Natural killer cell (primary cell): ENCODE results near the gene AVPR2. TPM values are rescaled to one million over a fixed set of nuclear protein-coding genes. Genes with fewer than 3 reads are reported as not detected.

Experiments
- ATAC-seq, 3 donors: fragments of 150-1000 bp in 2 of 3; fragments of 200-7000 bp in 1 of 3; cut with Tn5 transposase; 1 replicate in 1 of 3; 2 replicates in 2 of 3; pipeline ENCODE4 v1.10.0; 2021; ENCODE audit warnings: mild to moderate bottlenecking in 2 of 3, moderate library complexity in 2 of 3
- DNase-seq, 2 donors: peaks; one replicate each; pipeline versions ENCODE4 v3.0.0 to v3.0.0-alpha.2; 2013 to 2021; ENCODE audit warnings: mixed read lengths in 1 of 2
- H3K27ac ChIP-seq: one replicate; pipeline ENCODE4 v1.5.1; 2013; ENCODE audit warnings: mild to moderate bottlenecking, low read length
- H3K27me3 ChIP-seq: one replicate; pipeline ENCODE4 v1.6.1; 2013; ENCODE audit warnings: low read length; ENCODE audit not compliant: control insufficient read depth, insufficient read depth
- H3K36me3 ChIP-seq: one replicate; pipeline ENCODE4 v1.6.1; 2013; ENCODE audit warnings: low read length; ENCODE audit not compliant: control insufficient read depth, insufficient read depth
- H3K4me1 ChIP-seq: one replicate; pipeline ENCODE4 v1.6.1; 2013; ENCODE audit warnings: low read length; ENCODE audit not compliant: control insufficient read depth, insufficient read depth
- H3K4me3 ChIP-seq: one replicate; pipeline ENCODE4 v1.5.1; 2013; ENCODE audit warnings: low read length
- H3K9me3 ChIP-seq: one replicate; pipeline ENCODE4 v1.6.1; 2013; ENCODE audit warnings: low read length; ENCODE audit not compliant: control insufficient read depth, insufficient read depth
- H3K27ac Mint-ChIP-seq, 2 donors: one replicate each; pipeline ENCODE4 v1.8.0; 2022; ENCODE audit warnings: mild to moderate bottlenecking in 2 of 2, mixed read lengths in 2 of 2, moderate library complexity in 1 of 2
- H3K27me3 Mint-ChIP-seq, 2 donors: one replicate each; pipeline ENCODE4 v1.8.0; 2022; ENCODE audit warnings: low read depth in 2 of 2, mixed read lengths in 2 of 2
- H3K36me3 Mint-ChIP-seq: one replicate; pipeline ENCODE4 v1.8.0; 2022; ENCODE audit warnings: mixed read lengths
- H3K4me1 Mint-ChIP-seq, 2 donors: one replicate each; pipeline ENCODE4 v1.8.0; 2022; ENCODE audit warnings: mixed read lengths in 2 of 2
- H3K4me3 Mint-ChIP-seq: one replicate; pipeline ENCODE4 v1.8.0; 2022; ENCODE audit warnings: mild to moderate bottlenecking, moderate library complexity, mixed read lengths
- H3K9me3 Mint-ChIP-seq, 2 donors: one replicate each; pipeline ENCODE4 v1.8.0; 2022; ENCODE audit warnings: mixed read lengths in 2 of 2
- WGBS: methylation state at CpG from one replicate; pipeline ENCODE4 v1.1.7; 2013; ENCODE audit warnings: missing lambda C conversion rate; ENCODE audit not compliant: insufficient coverage; 5-methylcytosine and 5-hydroxymethylcytosine counted together
- intact Hi-C: fragments of 100-400 bp; cut with micrococcal nuclease; formaldehyde crosslinking; loops from one replicate; pipeline ENCODE4 v1.14.2; 2022
- total RNA-seq, 4 donors: library from RNA; stranded (reverse); fragments of 120-200 nt in 1 of 4; gene quantifications; one replicate each; pipeline versions ENCODE4 v1.2.3 to v1.2.4, GENCODE V29; 2013 to 2022
- TF ChIP-seq, protein P1 (sequence below): fragments of 200-600 bp; IDR thresholded peaks from one replicate; pipeline ENCODE4 v1.8.0; 2022; ENCODE audit warnings: antibody characterized with exemption

The AVPR2 gene
- total RNA-seq, 3 donors from 2014 or later (not counting 1 experiment from before 2014, with no cell fraction given) = not detected

DNA sequence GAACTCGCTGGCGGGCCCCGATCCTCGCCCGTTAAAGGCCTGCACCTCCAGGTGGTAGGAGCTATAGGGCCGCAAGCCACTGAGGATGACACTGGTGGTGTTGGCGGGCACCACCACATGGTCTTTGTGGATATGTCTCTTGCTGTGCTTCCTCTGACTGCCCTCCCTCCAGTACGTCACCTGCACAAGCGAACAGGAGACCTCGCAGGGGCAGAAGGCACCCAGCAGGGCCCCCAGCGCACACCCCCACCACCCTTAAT, 39.2 kb upstream of the AVPR2 start:
- peaks cover 3 to 6% of the 10 kb centered on the region in 2 donors for H3K27me3 Mint-ChIP-seq
- no peaks in the 10 kb centered on the region for H3K4me1 Mint-ChIP-seq
- H3K27ac Mint-ChIP-seq = no peak overlapping the region
- Histone ChIP-seq H3K4me1 (no peaks in the 10 kb centered on the region), H3K9me3 (no peaks in the 10 kb centered on the region), H3K27ac (no peak overlapping the region), H3K4me3 (no peak overlapping the region), H3K27me3 (no peaks in the 10 kb centered on the region), H3K36me3 (no peaks in the 10 kb centered on the region)
- ATAC-seq (no peak), DNase-seq (no peak)
- TF ChIP-seq, protein P1, sequence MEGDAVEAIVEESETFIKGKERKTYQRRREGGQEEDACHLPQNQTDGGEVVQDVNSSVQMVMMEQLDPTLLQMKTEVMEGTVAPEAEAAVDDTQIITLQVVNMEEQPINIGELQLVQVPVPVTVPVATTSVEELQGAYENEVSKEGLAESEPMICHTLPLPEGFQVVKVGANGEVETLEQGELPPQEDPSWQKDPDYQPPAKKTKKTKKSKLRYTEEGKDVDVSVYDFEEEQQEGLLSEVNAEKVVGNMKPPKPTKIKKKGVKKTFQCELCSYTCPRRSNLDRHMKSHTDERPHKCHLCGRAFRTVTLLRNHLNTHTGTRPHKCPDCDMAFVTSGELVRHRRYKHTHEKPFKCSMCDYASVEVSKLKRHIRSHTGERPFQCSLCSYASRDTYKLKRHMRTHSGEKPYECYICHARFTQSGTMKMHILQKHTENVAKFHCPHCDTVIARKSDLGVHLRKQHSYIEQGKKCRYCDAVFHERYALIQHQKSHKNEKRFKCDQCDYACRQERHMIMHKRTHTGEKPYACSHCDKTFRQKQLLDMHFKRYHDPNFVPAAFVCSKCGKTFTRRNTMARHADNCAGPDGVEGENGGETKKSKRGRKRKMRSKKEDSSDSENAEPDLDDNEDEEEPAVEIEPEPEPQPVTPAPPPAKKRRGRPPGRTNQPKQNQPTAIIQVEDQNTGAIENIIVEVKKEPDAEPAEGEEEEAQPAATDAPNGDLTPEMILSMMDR = no peak
- WGBS = 95% methylated on average over 11 of the region's 11 CpGs
- no peak overlapping the region for H3K4me3 Mint-ChIP-seq
- intact Hi-C loops = no loop called here
- no peaks in the 10 kb centered on the region for H3K36me3 Mint-ChIP-seq
- H3K9me3 Mint-ChIP-seq = no peaks in the 10 kb centered on the region

DNA sequence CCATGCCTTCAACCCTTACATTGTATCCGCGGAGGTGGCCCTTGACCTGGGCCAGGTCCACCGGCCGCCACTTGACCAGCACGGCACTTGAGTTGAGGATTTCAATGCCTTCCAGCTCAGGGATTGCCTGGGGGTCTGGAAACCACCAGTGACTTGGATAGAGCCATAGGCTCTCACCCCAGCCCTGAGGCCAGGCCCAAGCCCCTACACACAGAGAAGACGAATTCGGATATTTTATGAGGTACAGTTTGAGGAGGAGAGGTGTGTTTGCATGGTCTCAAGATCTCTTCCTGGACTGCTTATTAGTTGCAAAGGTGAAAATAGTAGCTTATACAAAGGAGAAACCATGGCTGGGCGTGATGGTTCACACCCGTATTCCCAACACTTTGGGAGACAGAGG, 38.8 kb upstream of the AVPR2 start:
- peaks cover under 1 to 6% of the 10 kb centered on the region in 2 donors for H3K27me3 Mint-ChIP-seq
- intact Hi-C loops = no loop called here
- no peak overlapping the region for H3K4me3 ChIP-seq
- no peak overlapping the region for H3K27ac ChIP-seq
- no peaks in the 10 kb centered on the region for H3K4me1 Mint-ChIP-seq
- WGBS = 94% methylated on average over 9 of the region's 9 CpGs
- H3K4me3 Mint-ChIP-seq = no peak overlapping the region
- H3K27ac Mint-ChIP-seq = no peak overlapping the region
- no peaks in the 10 kb centered on the region for H3K36me3 Mint-ChIP-seq
- no peaks in the 10 kb centered on the region for H3K36me3 ChIP-seq
- H3K4me1 ChIP-seq = no peaks in the 10 kb centered on the region
- TF ChIP-seq, protein P1 = no peak
- no peaks in the 10 kb centered on the region for H3K9me3 ChIP-seq
- no peaks in the 10 kb centered on the region for H3K9me3 Mint-ChIP-seq
- ATAC-seq = no peak
- DNase-seq = no peak
- H3K27me3 ChIP-seq = no peaks in the 10 kb centered on the region

DNA sequence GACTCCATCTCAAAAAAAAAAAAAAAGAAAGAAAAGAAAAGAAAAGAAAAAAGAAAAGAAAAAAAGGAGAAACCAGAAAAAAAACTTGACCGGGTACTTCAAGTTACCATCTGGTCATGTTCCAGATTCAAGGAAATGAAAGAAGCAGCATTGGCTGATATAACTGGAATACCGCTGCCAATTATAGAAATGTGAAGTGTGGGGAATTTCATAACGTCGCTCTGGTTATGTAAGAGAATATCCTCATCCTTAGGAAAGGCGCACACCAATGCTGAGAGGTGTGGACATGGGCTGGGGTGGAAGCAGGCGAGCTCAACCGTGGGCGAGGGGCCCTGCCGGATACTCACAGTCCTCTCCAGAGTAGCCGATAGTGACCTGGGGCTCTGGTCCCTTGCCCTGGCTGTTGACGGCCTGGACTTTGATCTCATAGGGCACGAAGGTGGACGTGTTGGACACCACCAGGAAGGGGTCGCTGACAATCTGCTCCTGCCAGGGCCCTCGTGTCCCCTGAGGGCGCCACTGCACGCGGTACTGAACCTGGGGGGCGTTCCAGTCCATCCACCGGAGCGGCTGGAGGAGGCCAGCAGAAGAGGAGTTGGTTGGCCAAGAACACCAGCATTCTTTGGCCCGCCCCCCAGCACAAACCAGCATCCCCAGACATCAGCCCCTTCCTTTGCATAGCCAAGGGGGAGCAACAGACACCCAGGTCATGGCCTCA, 38.0 kb upstream of the AVPR2 start:
- ATAC-seq (no peak), DNase-seq (no peak)
- WGBS = 89% methylated on average over 22 of the region's 22 CpGs
- Mint-ChIP-seq H3K36me3 (no peaks in the 10 kb centered on the region), H3K27ac (no peak overlapping the region), H3K4me3 (no peak overlapping the region), H3K4me1 (no peaks in the 10 kb centered on the region), H3K27me3 (peaks cover 0 to 6% of the 10 kb centered on the region in 2 donors), H3K9me3 (no peaks in the 10 kb centered on the region)
- intact Hi-C loops = no loop called here
- H3K4me3 ChIP-seq = no peak overlapping the region
- H3K36me3 ChIP-seq = no peaks in the 10 kb centered on the region
- no peaks in the 10 kb centered on the region for H3K27me3 ChIP-seq
- no peak overlapping the region for H3K27ac ChIP-seq
- TF ChIP-seq, protein P1 = no peak
- no peaks in the 10 kb centered on the region for H3K9me3 ChIP-seq
- no peaks in the 10 kb centered on the region for H3K4me1 ChIP-seq

DNA sequence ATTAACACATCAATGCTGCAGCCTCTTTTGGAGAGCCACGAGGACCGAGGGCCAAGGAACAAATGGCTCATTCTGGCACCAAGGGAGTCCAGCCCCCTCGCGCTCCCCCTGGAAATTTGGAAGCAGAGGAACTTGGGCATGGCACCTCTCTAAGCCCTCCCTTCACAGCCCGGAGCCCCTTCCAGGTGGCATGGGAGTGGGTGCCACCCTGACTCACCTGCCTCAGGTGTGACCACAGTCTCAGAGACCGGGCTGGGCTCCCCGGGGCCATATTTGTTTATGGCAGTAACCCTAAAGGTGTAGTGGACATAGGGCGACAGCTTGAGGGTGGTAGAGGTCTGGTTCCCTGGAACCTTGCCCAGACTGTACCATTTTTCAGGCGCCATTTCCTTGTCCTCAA, 37.3 kb upstream of the AVPR2 start:
- Mint-ChIP-seq H3K4me1 (no peaks in the 10 kb centered on the region), H3K4me3 (no peak overlapping the region), H3K27ac (no peak overlapping the region), H3K36me3 (no peaks in the 10 kb centered on the region), H3K27me3 (peaks cover 0 to 8% of the 10 kb centered on the region in 2 donors), H3K9me3 (no peaks in the 10 kb centered on the region)
- ATAC-seq = no peak
- WGBS = 81% methylated on average over 8 of the region's 9 CpGs
- TF ChIP-seq, protein P1 = no peak
- Histone ChIP-seq H3K9me3 (no peaks in the 10 kb centered on the region), H3K4me3 (no peak overlapping the region), H3K27ac (no peak overlapping the region), H3K4me1 (no peaks in the 10 kb centered on the region), H3K27me3 (no peaks in the 10 kb centered on the region), H3K36me3 (no peaks in the 10 kb centered on the region)
- intact Hi-C loops = no loop called here
- no peak for DNase-seq
